GM19043 (cell line): ENCODE measurements around the gene SMARCA2.

Experiments
- ATAC-seq: cut with Tn5 transposase; IDR thresholded peaks from one replicate; pipeline ENCODE4 v1.9.1; 2021; ENCODE audit warnings: low read depth; ENCODE audit not compliant: unreplicated experiment

SMARCA2 gene

GRCh38 chr9:2039294-2040180, 24.4 kb downstream of the SMARCA2 start:
- no peak for ATAC-seq

DNA sequence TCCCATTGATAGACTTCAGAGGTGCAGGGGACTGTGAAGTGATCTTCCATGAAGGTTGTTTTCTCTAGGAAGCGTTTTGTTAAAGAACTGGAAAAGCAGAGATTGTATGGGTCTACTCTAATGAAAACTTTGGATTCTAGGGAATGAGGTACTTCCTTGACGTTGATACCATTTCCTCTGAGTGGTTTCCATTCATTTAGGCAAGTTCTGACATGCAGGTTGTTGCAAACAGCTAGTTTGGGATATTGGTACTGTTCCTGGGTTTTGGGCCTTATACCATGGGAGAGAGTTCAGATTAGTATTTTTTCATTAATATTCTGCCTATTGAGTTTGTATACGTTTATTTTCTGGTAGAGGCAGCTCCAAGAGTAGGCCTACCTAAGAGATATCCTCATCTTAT, 25.7 kb downstream of the SMARCA2 start:
- no peak for ATAC-seq

DNA sequence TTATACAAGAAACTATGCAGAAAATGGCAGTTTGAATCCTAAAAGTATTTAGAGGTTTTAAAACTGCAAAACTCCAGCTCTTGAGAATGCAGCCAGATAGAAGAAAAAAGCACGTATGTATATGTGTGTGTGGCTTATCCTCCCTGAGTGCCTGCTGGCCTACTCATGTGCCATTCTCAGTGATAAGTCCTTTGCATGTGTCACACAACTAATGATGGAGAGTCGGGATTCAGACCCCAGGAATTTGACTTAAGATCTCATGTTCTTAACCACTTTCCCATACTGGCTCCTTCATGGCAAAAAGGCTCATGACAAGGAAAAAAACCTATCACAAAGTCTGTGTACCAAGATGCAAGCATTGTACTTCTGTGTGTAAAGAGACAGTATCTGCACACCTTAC, 26.6 kb downstream of the SMARCA2 start:
- no peak for ATAC-seq

DNA sequence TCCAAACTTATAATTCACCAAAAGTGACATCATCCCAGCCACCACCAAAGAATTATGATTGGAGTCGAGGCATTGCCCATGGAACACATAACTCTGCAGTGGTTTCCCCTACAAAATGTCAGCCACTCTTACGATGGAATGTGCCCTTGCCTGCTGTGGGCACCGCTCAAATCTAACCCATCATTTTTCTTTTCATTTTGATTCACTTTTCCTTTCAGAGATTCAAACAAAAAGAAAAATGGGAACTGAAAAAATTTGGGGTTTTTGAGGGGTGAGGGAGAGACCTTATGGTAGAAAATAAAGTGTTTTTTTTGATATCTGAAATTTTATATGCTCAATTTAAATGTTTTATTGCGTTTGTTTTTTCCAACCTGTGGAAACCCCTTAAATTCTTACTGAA, 28.1 kb downstream of the SMARCA2 start:
- ATAC-seq, result no peak

- peak; percentile 50 for ATAC-seq
Observed at GRCh38 chr9:2043881-2044462, 28.8 kb downstream of the SMARCA2 start.

GRCh38 chr9:2047144-2047671, 32.1 kb downstream of the SMARCA2 start:
- ATAC-seq, result no peak

DNA sequence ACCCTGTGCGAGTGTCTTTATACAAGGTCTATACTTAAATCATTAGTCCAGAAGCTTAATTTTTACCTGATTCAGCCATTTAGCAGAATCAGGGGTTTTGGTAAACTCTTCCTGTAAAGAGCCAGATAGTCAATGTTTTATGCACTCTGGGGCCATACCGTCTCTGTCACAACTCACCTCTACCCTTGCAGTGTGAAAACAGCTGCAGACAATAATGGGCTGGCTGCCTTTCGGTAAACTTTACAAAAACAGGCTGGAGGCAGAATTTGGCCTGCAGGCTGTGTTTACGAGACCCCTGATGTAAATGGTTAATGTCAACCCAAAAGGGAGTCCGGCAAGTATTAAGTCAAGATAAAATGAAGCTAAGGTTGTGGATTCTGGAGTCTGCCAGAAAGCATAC, 32.8 kb downstream of the SMARCA2 start:
- no peak for ATAC-seq

DNA sequence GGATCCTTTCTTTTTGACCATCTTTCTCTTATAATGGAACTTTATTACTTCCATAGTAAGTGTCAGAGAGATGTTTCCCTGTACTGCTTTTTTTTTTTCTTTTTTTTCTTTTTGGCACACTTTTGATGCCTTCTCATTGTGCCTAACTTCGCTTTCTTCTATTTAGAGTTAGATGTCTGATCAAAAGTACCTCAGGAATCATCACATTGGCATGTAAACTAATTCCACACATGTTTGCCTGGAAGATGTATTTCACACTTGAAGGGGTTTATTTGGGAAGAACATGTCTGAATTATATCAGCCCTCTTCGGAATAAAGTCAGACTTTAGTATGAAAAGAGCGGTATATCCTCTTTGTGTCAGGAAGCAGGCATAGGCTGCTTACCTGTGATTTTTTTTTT, 35.1 kb downstream of the SMARCA2 start:
- ATAC-seq, result no peak

DNA sequence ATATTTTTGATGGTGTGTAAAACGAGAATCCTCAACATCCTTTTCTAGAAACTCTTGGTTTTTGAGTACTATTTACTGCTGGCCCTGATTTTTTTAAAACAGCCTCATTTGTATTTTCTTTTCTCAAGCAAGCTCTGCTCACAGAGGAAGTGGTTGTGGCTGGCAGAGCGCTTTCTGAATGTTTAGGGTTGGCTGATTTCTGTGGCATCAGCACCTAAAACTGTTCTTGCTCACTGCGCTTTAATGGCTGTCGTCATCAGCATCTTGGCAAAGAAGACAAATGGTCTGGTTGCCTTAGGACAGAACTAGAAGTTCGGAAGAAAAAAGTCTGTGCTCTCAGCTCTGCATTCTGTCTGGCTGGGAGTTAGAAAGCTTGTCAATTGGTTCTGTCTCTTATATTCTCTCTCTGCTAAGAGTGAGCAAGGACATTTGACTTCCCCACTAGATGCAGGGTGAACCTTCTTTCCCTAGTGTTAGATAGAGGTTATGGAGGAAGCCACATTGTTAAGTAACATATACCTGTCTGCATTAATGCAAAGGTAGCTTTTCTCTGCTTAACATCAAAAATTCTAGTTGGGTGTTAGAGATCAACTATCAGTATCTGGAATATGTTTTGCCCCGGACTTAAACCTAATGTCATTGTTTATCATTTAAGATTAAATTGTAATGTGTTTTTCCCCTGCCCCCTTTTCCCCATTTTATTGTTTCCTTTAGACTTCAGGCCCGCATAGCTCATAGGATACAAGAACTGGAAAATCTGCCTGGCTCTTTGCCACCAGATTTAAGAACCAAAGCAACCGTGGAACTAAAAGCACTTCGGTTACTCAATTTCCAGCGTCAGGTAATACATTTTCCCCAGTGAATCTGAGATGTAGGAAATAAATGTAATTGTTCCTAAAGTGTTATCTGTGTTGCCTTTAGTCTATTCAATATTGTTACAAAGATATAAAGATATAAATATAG, 39.0 kb downstream of the SMARCA2 start:
- ATAC-seq, result peak; percentile 93

GRCh38 chr9:2055203-2055658, 40.1 kb downstream of the SMARCA2 start:
- ATAC-seq, result no peak

- ATAC-seq, result peak; percentile 38
Observed at GRCh38 chr9:2059274-2059929, 44.3 kb downstream of the SMARCA2 start.

DNA sequence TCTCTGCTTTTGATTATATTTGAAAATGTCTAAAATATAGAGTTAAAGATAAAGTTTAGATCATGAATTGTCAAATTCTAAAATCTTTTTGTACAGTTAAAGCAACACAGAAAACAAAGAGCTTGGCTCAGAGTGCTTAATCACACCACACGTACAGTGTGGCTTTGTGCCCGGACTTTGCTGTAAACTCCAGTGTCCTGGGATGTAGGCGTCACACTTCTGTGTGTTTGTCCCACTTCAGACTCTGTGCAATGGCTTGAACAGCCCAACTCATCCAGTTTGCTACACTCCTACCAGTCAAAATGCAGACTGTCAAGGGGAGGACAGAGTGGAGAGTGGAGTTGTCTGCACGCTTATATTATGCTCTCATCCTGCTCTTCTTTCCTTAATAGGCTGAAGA, 45.3 kb downstream of the SMARCA2 start:
- no peak for ATAC-seq

DNA sequence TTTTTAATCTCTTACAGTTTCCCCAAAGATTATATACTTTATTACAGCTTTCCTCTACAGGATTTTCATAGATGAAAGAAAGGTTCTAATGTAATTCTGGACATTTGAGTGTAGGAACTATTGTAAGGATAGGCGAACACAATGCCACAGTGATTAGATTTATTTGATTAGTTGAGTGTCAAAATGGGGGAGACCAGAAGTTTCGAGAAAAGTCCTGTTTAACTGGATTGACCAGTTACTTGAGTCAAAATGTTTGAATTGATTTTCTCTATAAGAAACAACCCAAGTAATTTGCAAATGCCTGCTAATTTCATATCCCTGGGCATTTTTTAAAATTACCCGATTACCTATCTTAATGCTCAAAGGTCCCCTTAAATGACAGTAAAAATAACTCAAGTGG, 50.6 kb downstream of the SMARCA2 start:
- no peak for ATAC-seq

DNA sequence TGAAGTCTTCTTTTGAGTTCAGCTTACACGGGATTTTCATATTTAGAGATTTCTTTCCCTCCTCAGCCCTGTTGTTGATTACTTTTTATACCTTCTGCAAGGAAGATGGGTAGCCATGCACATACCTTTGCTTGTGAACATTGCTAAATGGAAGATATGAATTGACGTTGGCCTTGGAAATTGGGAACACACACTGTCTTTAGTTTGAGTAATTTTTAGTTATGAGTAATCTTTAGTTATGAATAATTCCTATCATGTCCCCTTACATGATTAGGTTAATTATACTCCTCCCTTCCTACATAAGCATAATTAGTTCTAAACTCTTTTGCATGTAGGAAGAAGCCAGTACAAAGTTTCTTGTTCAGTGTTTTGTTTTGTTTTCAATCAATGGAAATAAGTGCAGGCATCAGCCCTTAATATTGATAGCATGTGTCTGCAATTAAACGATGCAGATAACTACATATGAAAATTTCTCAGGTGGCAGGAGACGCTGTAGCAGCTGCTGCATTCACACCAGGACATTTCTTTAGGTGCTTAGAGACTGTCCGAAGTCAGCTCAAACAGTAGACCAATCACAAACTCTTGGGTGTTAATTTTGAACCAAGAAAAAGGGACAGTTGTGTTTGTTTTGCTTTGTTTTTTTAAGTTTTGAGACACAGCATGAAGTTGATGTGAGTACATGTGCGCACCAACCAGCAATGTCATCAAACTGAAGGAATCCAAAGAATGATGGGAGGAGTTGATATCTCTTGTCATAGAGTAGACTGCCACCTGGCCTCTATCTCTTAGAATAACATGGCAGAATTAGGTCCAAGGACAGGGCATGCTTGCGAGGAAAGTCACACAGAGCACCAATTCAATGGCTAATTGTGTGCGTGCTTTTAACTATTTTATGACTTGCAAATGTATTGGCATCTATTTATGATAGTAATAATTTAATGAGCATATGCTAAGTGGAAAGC, 51.4 kb downstream of the SMARCA2 start:
- no peak for ATAC-seq

DNA sequence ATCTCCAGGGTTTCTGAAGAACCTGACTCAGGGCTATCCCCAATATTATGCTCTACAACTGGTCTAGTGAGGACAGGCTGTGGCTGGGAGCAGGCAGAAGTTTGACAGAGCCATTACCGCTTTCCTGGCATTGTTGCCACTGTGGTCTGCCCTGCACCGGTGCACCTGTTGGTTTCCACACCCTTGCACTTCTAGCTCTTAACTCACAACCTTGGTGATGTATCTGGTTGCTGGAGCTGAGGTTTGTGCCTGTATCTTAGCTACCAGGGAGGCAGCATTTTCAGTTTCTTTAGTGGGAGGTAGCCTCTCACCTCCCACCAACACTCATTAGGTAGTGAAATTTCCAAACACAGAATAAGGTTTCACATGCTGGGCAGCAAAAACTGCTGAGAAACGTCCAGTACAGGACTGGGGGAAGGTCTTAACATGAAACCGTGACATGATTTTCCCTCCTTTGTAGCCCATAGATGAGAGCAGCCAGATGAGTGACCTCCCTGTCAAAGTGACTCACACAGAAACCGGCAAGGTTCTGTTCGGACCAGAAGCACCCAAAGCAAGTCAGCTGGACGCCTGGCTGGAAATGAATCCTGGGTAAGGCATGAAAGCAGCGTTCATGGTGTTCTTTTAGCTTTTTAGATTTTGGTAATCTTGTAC, 57.7 kb downstream of the SMARCA2 start:
- no peak for ATAC-seq

DNA sequence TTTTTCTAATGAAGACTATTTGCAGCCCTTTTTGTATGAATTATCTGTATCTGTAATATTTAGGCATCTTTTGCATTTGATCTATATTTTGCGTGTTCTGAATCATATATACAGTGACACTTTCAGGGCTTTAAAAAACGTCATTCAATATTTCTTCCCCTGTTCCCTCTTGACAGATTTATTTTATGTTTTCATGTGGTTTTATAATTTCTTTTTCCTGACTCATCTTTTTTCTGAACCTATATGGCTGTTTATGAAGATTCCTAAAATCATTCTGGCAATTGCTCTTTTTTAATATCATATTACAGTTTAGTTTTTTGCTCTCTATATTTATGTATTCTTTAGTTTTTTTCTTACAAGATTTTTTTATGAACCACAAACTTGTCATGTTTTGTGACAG, 67.6 kb downstream of the SMARCA2 start:
- no peak for ATAC-seq

DNA sequence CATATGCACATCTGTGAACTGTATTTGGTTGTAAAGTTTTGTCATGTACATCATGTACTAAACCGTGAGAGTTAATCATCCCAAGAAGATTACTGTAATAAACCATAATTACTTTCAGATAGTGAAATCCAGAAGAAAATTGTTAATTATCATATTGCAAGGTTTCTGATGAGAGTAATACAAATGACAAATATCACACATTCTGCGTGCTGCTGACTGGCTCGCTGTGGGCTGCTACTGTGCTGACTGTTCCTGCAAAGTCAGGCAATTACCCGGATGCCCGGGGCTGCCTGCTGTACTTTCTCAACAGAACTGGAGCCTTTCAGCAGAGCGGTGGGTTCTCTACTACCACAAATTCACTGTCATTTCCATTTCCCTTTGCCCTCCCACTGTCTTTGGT, 68.3 kb downstream of the SMARCA2 start:
- ATAC-seq, result no peak

GRCh38 chr9:2085716-2086115, 70.6 kb downstream of the SMARCA2 start:
- no peak for ATAC-seq

DNA sequence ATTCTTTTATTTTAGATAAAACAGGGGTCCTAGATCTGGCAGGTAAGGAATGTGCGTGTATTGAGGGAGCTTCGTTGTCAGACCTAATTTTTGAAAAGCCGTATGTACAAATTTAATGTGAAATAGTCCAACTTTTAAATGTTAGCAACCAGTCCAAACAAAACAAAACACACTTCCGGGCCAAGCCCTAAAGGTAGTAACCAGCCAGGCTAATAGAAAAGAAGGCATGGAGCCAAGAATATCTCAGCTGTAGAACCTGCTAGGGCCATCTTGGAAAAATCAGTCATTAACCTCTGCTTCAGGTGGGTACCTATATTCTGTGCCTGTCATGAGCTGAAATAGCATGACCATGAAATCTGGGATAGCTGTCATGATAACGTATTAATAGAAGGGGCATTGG, 71.0 kb downstream of the SMARCA2 start:
- ATAC-seq, result no peak
